Lower lobe of right lung (tissue), 2 donors: ENCODE data around the gene LMF1. TPM values are rescaled to one million over a fixed set of nuclear protein-coding genes. Genes with fewer than 3 reads are reported as not detected.

Experiments
- ATAC-seq, 2 donors: fragments of 200-7000 bp; cut with Tn5 transposase; one replicate each; pipeline ENCODE4 v1.9.1; 2020 to 2022; ENCODE audit warnings: mild to moderate bottlenecking in 2 of 2, moderate library complexity in 2 of 2
- DNase-seq: peaks from one replicate; pipeline ENCODE4 v3.0.0-alpha.2; 2020
- H3K27ac ChIP-seq: fragments of 200-600 bp; one replicate; pipeline ENCODE4 v1.8.0; 2022
- H3K27me3 ChIP-seq: fragments of 200-600 bp; one replicate; pipeline ENCODE4 v1.8.0; 2022; ENCODE audit warnings: low read depth
- H3K36me3 ChIP-seq: fragments of 200-600 bp; one replicate; pipeline ENCODE4 v1.8.0; 2022; ENCODE audit warnings: mild to moderate bottlenecking
- H3K4me1 ChIP-seq: fragments of 200-600 bp; one replicate; pipeline ENCODE4 v1.8.0; 2022
- H3K4me3 ChIP-seq: fragments of 200-600 bp; one replicate; pipeline ENCODE4 v1.8.0; 2022; ENCODE audit warnings: mild to moderate bottlenecking
- H3K9me3 ChIP-seq: fragments of 200-600 bp; one replicate; pipeline ENCODE4 v1.8.0; 2022
- CTCF ChIP-seq: fragments of 200-600 bp; IDR thresholded peaks from one replicate; pipeline ENCODE4 v1.8.0; 2022; ENCODE audit warnings: antibody characterized with exemption, mild to moderate bottlenecking
- intact Hi-C: fragments of 100-400 bp; cut with DNase I; formaldehyde crosslinking; loops from one replicate; pipeline ENCODE4 v1.11.0; 2022
- total RNA-seq: library from RNA; stranded (reverse); fragmentation: NEBNext Ultra II Directional; extraction: Animal tissue kit (Norgen Biotek cat#: 25700); gene quantifications from one replicate; pipeline ENCODE4 v1.2.1, GENCODE V29; 2021
- donor health status: DM: no; HTN: yes; CAD: no; lungs with severe emphysema.

Gene LMF1
- total RNA-seq, 1 donor from 2014 or later, result 23.8 TPM

- no peak overlapping the region for H3K4me3 ChIP-seq
- DNase-seq (no peak), ATAC-seq (no peak)
- H3K27ac ChIP-seq, result no peak overlapping the region
- H3K9me3 ChIP-seq, result peaks cover 7% of the 10 kb centered on the region
- no peaks in the 10 kb centered on the region for H3K36me3 ChIP-seq
- TF ChIP-seq CTCF, result no peak
- H3K4me1 ChIP-seq, result peaks cover 3% of the 10 kb centered on the region
- peaks cover 38% of the 10 kb centered on the region for H3K27me3 ChIP-seq
- intact Hi-C loops, result no loop called here
These were observed 25.0 kb upstream of the LMF1 start for GRCh38 chr16:995783-996182.

GRCh38 chr16:995087-995486, 24.3 kb upstream of the LMF1 start:
- no peak overlapping the region for H3K27ac ChIP-seq
- DNase-seq, result no peak
- intact Hi-C loops, result no loop called here
- H3K4me1 ChIP-seq, result peaks cover 3% of the 10 kb centered on the region
- peaks cover 7% of the 10 kb centered on the region for H3K9me3 ChIP-seq
- H3K36me3 ChIP-seq, result no peaks in the 10 kb centered on the region
- peaks cover 36% of the 10 kb centered on the region for H3K27me3 ChIP-seq
- no peak overlapping the region for H3K4me3 ChIP-seq
- no peak for ATAC-seq
- no peak for TF ChIP-seq CTCF

GRCh38 chr16:993731-994130, 22.9 kb upstream of the LMF1 start:
- Histone ChIP-seq H3K4me1 (peaks cover 3% of the 10 kb centered on the region), H3K27ac (no peak overlapping the region), H3K27me3 (peaks cover 29% of the 10 kb centered on the region), H3K4me3 (no peak overlapping the region), H3K36me3 (no peaks in the 10 kb centered on the region), H3K9me3 (peaks cover 7% of the 10 kb centered on the region)
- DNase-seq (no peak), ATAC-seq (no peak)
- TF ChIP-seq CTCF, result no peak
- intact Hi-C loops, result no loop called here

GRCh38 chr16:991773-992172, 21.0 kb upstream of the LMF1 start:
- H3K4me1 ChIP-seq, result no peaks in the 10 kb centered on the region
- intact Hi-C loops, result no loop called here
- H3K36me3 ChIP-seq, result no peaks in the 10 kb centered on the region
- DNase-seq (no peak), ATAC-seq (no peak)
- H3K27ac ChIP-seq, result no peak overlapping the region
- H3K4me3 ChIP-seq, result no peak overlapping the region
- H3K9me3 ChIP-seq, result peaks cover 7% of the 10 kb centered on the region
- H3K27me3 ChIP-seq, result peaks cover 16% of the 10 kb centered on the region
- no peak for TF ChIP-seq CTCF

GRCh38 chr16:991345-991744, 20.6 kb upstream of the LMF1 start:
- TF ChIP-seq CTCF, result no peak
- H3K4me3 ChIP-seq, result no peak overlapping the region
- peaks cover 13% of the 10 kb centered on the region for H3K27me3 ChIP-seq
- no peaks in the 10 kb centered on the region for H3K36me3 ChIP-seq
- H3K9me3 ChIP-seq, result peaks cover 7% of the 10 kb centered on the region
- ATAC-seq, result no peak
- no peaks in the 10 kb centered on the region for H3K4me1 ChIP-seq
- DNase-seq, result no peak
- intact Hi-C loops, result no loop called here
- H3K27ac ChIP-seq, result no peak overlapping the region
